Stomach (tissue), 9 donors: ENCODE data around the gene RMDN3. TPM values are rescaled to one million over a fixed set of nuclear protein-coding genes. Genes with fewer than 3 reads are reported as not detected.
A peak's percentile ranks its signal among the peaks of the same experiment; 100 is the strongest.

ENCODE experiments used
- DNase-seq, 2 donors: peaks; one replicate each; pipeline versions ENCODE4 v3.0.0 to v3.0.0-alpha.2; 2013 to 2019
- H3K27ac ChIP-seq, 5 donors: fragments of 200-600 bp in 4 of 5; sonication (generic) in 4 of 5; one replicate each; pipeline ENCODE4 v1.5.1; 2013 to 2019; ENCODE audit warnings: mild to moderate bottlenecking in 1 of 5, moderate library complexity in 1 of 5
- H3K27me3 ChIP-seq, 3 donors: fragments of 200-600 bp; sonication (generic); one replicate each; pipeline ENCODE4 v1.5.1; 2017 to 2019; ENCODE audit warnings: mixed run types in 1 of 3
- H3K36me3 ChIP-seq, 4 donors: fragments of 200-600 bp; sonication (generic); 1 replicate in 3 of 4; 2 replicates in 1 of 4; pipeline ENCODE4 v1.5.1; 2016 to 2019
- H3K4me1 ChIP-seq, 4 donors: fragments of 200-600 bp; sonication (generic); one replicate each; pipeline ENCODE4 v1.5.1; 2016 to 2019
- H3K4me3 ChIP-seq, 4 donors: fragments of 200-600 bp; sonication (generic) in 3 of 4; one replicate each; pipeline ENCODE4 v1.5.1; 2016 to 2019; ENCODE audit warnings: mild to moderate bottlenecking in 1 of 4
- H3K9me3 ChIP-seq, 4 donors: fragments of 200-600 bp; sonication (generic); one replicate each; pipeline ENCODE4 v1.5.1; 2016 to 2019
- CTCF ChIP-seq, 7 experiments: fragments of 450-650 bp in 4 of 7; fragments of 200-600 bp in 3 of 7; sonication (generic) in 3 of 7; IDR thresholded peaks; one replicate each; pipeline ENCODE4 v1.5.1; 2016 to 2019; ENCODE audit warnings: antibody characterized with exemption in 7 of 7, control low read depth in 2 of 7, mild to moderate bottlenecking in 1 of 7
- EP300 ChIP-seq: sonication (generic); formaldehyde crosslinking; IDR thresholded peaks from one replicate; pipeline ENCODE4 v1.6.1; 2017; ENCODE audit warnings: antibody characterized with exemption
- POLR2A ChIP-seq, 4 donors: fragments of 450-650 bp; IDR thresholded peaks; one replicate each; pipeline ENCODE4 v1.6.1; 2016; ENCODE audit warnings: antibody characterized with exemption in 4 of 4, control low read depth in 2 of 4, mild to moderate bottlenecking in 1 of 4, moderate library complexity in 1 of 4
- POLR2AphosphoS5 ChIP-seq, 3 donors: sonication (generic); formaldehyde crosslinking; IDR thresholded peaks; one replicate each; pipeline ENCODE4 v1.6.1; 2016; ENCODE audit warnings: antibody characterized with exemption in 3 of 3
- WGBS, 5 donors: extraction: QIAGEN DNeasy Blood & Tissue Kit in 3 of 5; methylation state at CpG; one replicate each; pipeline versions ENCODE4 v1.1.5 to v1.1.7; 2013 to 2018; 5-methylcytosine and 5-hydroxymethylcytosine counted together
- intact Hi-C: fragments of 100-400 bp; cut with DNase I; formaldehyde crosslinking; loops from one replicate; pipeline ENCODE4 v1.15.1; 2023; ENCODE audit warnings: low total_unique reads
- polyA plus RNA-seq, 3 donors: library from polyadenylated mRNA; stranded (reverse); fragments of 200-250 nt; gene quantifications; one replicate each; pipeline ENCODE4 v1.2.3, GENCODE V29; 2013
- total RNA-seq, 5 donors: library from RNA; depleted of rRNA; stranded (reverse); fragments of >200 nt; gene quantifications; one replicate each; pipeline versions ENCODE4 v1.1.0 to v1.2.3, GENCODE V29; 2014 to 2016
- donor health status: healthy with polysubstance abuse.
- donor health status: Bipolar disorder and iron deficiency.
- donor health status: healthy.

RMDN3 gene
- total and polyA plus RNA-seq, 8 donors, result 12.6 to 63.8 (median 25.2) TPM; not detected in 1

DNA sequence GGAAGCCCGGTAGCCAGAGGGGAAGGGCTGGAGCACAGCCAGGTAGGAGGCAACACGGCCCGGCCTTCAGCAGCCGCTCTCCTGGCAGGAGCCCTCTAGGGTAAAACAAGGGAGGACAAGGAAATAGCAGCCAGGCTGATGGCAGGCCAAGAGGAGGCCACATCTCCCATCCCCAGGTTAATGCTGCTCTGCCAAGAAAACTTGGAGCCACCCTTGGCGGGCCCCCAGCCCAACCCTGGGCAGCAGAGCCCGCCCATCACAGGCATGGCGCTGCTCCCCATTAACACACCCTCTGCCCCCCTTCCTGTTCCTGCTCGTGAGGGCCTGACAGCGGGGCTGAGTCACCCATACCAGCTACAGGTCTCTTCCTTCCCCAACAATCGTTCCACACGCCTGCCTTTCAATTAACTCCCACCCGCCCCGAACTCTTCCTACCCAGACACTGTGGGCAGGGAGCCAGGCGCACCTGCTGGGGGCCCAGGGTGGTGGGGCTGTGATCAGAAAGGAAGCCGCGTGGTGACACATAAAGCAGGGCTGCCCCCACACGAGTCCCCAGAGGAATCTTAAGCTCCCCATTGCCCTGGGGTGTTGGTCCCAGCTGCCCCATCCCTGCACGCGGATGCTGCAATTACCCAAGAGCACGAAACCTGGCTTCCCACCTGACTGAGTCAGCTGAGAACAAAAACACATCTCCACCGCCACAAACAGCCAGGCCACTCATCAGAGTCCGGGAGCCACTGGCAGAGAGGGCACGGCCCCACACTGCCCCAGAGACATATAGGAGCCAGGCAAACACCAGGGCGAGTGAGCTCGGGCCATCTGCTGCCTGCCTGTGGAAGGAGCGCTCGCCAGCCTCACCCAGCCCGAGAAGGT is 14.5 kb upstream of the RMDN3 start, which contains the start of gene C15orf62:
TSS of gene C15orf62 (plus strand) at position 707 of the 873 bp plus-strand sequence. CDS start 516 bp downstream, outside the sequence.
- Histone ChIP-seq H3K9me3 (no peaks in the 10 kb centered on the region), H3K27me3 (no peaks in the 10 kb centered on the region), H3K4me1 (peaks cover 46 to 67% (median 62%) of the 10 kb centered on the region in 4 donors), H3K4me3 (peak within 1 kb of the TSS in 1 of 4 donors; percentile 16), H3K27ac (peak within 1 kb of the TSS; percentile 47 to 91 (median 77)), H3K36me3 (peaks cover 20 to 65% (median 56%) of the 10 kb centered on the region in 4 donors)
- peak; percentile 73 to 92 for DNase-seq
- TF ChIP-seq EP300, result no peak
- TF ChIP-seq POLR2AphosphoS5 (IDR thresholded peaks at IDR 0.05), result peak in 2 of 3 donors; percentile 25 to 49
- 26 to 42% (median 32%) methylated on average over 26 to 28 of the region's 28 CpGs for WGBS, 5 donors
- intact Hi-C loops, result no loop called here

DNA sequence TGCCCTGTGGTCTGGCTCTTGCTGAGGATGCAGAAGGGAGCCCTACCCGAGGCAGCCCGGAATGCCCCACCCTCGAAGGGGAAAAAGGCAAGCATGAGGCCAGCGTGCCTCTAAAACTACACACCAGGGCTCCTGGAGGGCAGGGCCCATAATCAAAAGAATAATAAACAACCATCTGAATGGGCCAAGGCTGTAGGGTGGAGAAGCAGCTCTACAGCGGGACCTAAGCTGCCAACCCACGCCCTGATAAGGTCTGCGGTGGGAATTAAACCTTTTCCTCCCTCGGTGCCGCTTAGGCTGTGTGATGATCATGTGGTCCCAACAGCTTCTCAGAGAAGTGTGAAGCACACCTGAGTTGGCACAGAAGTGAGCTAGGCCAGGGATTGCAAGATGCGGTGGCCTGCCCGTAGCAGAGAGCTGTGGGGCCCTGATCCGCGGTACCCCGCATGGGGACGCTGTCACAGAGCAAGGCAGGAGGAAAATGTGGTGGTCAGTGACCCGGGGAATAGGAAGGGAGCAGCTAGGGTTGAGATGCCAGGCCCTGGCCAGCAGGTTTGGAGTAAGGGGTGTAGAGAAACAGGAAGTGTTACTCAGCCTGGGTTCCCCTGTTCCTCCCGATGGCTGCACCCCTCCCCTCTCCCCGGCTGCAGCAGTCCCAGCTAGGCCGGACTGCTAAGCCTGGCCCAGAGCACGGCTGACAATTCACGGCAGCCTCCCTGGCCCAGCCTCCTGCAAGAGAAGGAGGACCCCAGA is 13.6 kb upstream of the RMDN3 start:
- peak in 2 of 3 donors; percentile 17 to 73 for TF ChIP-seq POLR2AphosphoS5 (IDR thresholded peaks at IDR 0.05)
- TF ChIP-seq EP300, result no peak
- intact Hi-C loops, result no loop called here
- Histone ChIP-seq H3K36me3 (peaks cover 13 to 57% (median 48%) of the 10 kb centered on the region in 4 donors), H3K27me3 (no peaks in the 10 kb centered on the region), H3K27ac (peak overlapping the region; percentile 47 to 91 (median 77)), H3K9me3 (no peaks in the 10 kb centered on the region), H3K4me3 (peak overlapping the region in 1 of 4 donors; percentile 16), H3K4me1 (peaks cover 53 to 75% (median 70%) of the 10 kb centered on the region in 4 donors)
- peak; percentile 53 to 66 for DNase-seq
- 29 to 52% (median 35%) methylated on average over 20 to 21 of the region's 21 CpGs for WGBS, 5 donors

DNA sequence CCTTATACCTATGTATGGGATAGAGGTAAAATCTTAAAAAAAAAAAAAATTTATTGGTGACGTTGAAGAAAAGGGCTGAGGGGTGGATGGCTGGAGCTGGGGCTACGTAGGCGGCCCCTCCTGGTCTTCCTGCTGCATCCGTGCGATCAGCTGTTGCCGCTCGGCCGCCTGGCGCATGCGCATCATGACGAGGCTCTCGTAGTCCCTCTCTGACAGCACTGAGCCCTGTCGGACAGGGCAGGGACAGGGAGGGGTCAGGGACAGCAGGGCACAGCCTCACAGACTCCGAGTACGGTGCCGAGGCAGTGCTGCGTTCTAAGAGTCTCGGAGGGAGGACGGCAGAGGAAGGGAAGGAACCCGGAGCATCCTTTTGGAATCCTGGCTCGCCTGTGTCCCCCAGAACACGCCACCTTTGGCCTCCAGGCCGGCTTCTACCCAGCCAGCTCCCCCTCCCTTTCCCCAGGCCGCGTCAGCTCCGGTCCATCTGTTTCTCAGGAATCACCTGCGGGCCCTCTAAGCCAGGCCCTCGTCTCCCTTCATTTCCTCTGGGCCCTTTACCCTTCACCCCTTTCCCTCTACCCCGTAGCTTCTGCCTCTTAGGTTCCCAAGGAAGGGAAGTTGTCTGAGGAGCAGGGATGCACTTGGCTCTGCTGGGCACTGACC is 12.9 kb upstream of the RMDN3 start:
- Histone ChIP-seq H3K9me3 (no peaks in the 10 kb centered on the region), H3K4me3 (no peak overlapping the region), H3K36me3 (peaks cover 7 to 50% (median 41%) of the 10 kb centered on the region in 4 donors), H3K4me1 (peaks cover 60 to 83% (median 78%) of the 10 kb centered on the region in 4 donors), H3K27ac (peak overlapping the region; percentile 41 to 91 (median 75)), H3K27me3 (no peaks in the 10 kb centered on the region)
- WGBS, 5 donors, result 75 to 88% (median 84%) methylated on average over 27 to 29 of the region's 29 CpGs
- no peak for TF ChIP-seq POLR2AphosphoS5 (IDR thresholded peaks at IDR 0.05)
- no peak for TF ChIP-seq EP300
- TF ChIP-seq CTCF (IDR thresholded peaks at IDR 0.05), result no peak
- no peak for TF ChIP-seq POLR2A (IDR thresholded peaks at IDR 0.05)
- no peak for DNase-seq
- intact Hi-C loops, result no loop called here

- Histone ChIP-seq H3K36me3 (peaks cover 3 to 42% (median 33%) of the 10 kb centered on the region in 4 donors), H3K4me3 (no peak overlapping the region), H3K27me3 (no peaks in the 10 kb centered on the region), H3K4me1 (peaks cover 66 to 87% (median 85%) of the 10 kb centered on the region in 4 donors), H3K9me3 (no peaks in the 10 kb centered on the region), H3K27ac (peak overlapping the region in 2 of 5 donors; percentile 86 to 93)
- WGBS, 5 donors, result 85 to 90% (median 87%) methylated on average over 28 to 32 of the region's 32 CpGs
- DNase-seq, result no peak
- intact Hi-C loops, result no loop called here
- TF ChIP-seq EP300, result no peak
- TF ChIP-seq POLR2AphosphoS5 (IDR thresholded peaks at IDR 0.05), result no peak
- no peak for TF ChIP-seq CTCF (IDR thresholded peaks at IDR 0.05)
- TF ChIP-seq POLR2A (IDR thresholded peaks at IDR 0.05), result no peak
Observed at GRCh38 chr15:40766906-40767837, 12.1 kb upstream of the RMDN3 start.
